Hepatocyte (in vitro differentiated cells): Measurements from ENCODE around the gene DDN. TPM values are rescaled to one million over a fixed set of nuclear protein-coding genes. Genes with fewer than 3 reads are reported as not detected.

ENCODE experiments used
- DNase-seq: peaks from one replicate; pipeline ENCODE4 v3.0.0-alpha.2; 2016; ENCODE audit warnings: low spot score
- H2AFZ ChIP-seq: fragments of 200-600 bp; sonication (generic); 2 replicates; pipeline ENCODE4 v1.6.0; 2016; ENCODE audit warnings: antibody characterized with exemption, mild to moderate bottlenecking
- H3K27ac ChIP-seq: fragments of 200-600 bp; sonication (generic); 2 replicates; pipeline ENCODE4 v1.5.1; 2016; ENCODE audit warnings: mild to moderate bottlenecking
- H3K27me3 ChIP-seq: fragments of 200-600 bp; sonication (generic); 2 replicates; pipeline ENCODE4 v1.6.1; 2016
- H3K36me3 ChIP-seq: fragments of 200-600 bp; sonication (generic); replicated peaks from 2 replicates; pipeline ENCODE4 v1.5.1; 2016; ENCODE audit warnings: low read depth; ENCODE audit not compliant: insufficient read depth
- H3K4me1 ChIP-seq: fragments of 200-600 bp; sonication (generic); 2 replicates; pipeline ENCODE4 v1.5.1; 2016; ENCODE audit warnings: mild to moderate bottlenecking, moderate library complexity; ENCODE audit not compliant: insufficient read depth
- H3K4me2 ChIP-seq: fragments of 200-600 bp; sonication (generic); 2 replicates; pipeline ENCODE4 v1.6.0; 2016
- H3K4me3 ChIP-seq: fragments of 200-600 bp; sonication (generic); 2 replicates; pipeline ENCODE4 v1.5.1; 2016; ENCODE audit warnings: mild to moderate bottlenecking
- H3K79me2 ChIP-seq: fragments of 200-600 bp; sonication (generic); 2 replicates; pipeline ENCODE4 v1.6.0; 2017; ENCODE audit warnings: mild to moderate bottlenecking
- H3K9me2 ChIP-seq: fragments of 200-600 bp; sonication (generic); replicated peaks from 2 replicates; pipeline ENCODE4 v1.6.0; 2017; ENCODE audit warnings: mild to moderate bottlenecking; ENCODE audit not compliant: insufficient read depth
- H3K9me3 ChIP-seq: fragments of 200-600 bp; sonication (generic); 2 replicates; pipeline ENCODE4 v1.5.1; 2016; ENCODE audit warnings: low read depth, mild to moderate bottlenecking
- H4K20me1 ChIP-seq: fragments of 200-600 bp; sonication (generic); 2 replicates; pipeline ENCODE4 v1.6.0; 2016; ENCODE audit warnings: mild to moderate bottlenecking; ENCODE audit not compliant: insufficient read depth, poor library complexity, severe bottlenecking
- CTCF ChIP-seq: fragments of 200-600 bp; sonication (generic); IDR thresholded peaks from 2 replicates; pipeline ENCODE4 v1.5.1; 2016; ENCODE audit warnings: antibody characterized with exemption, mild to moderate bottlenecking; ENCODE audit not compliant: poor library complexity
- EZH2 ChIP-seq: fragments of 200-600 bp; sonication (generic); IDR thresholded peaks from 2 replicates; pipeline ENCODE4 v1.6.1; 2016; ENCODE audit warnings: antibody characterized with exemption, mild to moderate bottlenecking, borderline replicate concordance
- EZH2phosphoT487 ChIP-seq: fragments of 200-600 bp; sonication (generic); IDR thresholded peaks from one replicate; pipeline ENCODE4 v1.6.1; 2018; ENCODE audit warnings: antibody characterized with exemption, mild to moderate bottlenecking, low read depth, moderate library complexity; ENCODE audit not compliant: unreplicated experiment, severe bottlenecking
- WGBS: methylation state at CpG from one replicate; pipeline ENCODE4 v1.1.6; 2016; ENCODE audit warnings: low lambda C conversion rate; ENCODE audit errors: missing lambda C conversion rate; 5-methylcytosine and 5-hydroxymethylcytosine counted together
- polyA plus RNA-seq: library from polyadenylated mRNA; unstranded; fragments of >200 nt; fragmentation: Nextera tagmentation; extraction: Ambion mirVana; gene quantifications from 2 replicates; pipeline ENCODE4 v1.2.1, GENCODE V29; 2016
- total RNA-seq: library from RNA; depleted of rRNA; stranded (reverse); fragments of >200 nt; gene quantifications from 2 replicates; pipeline ENCODE4 v1.2.3, GENCODE V29; 2014

DDN gene
- total and polyA plus RNA-seq, 2 experiments from 2014 or later, result 0.10 TPM; not detected in 1

DNA sequence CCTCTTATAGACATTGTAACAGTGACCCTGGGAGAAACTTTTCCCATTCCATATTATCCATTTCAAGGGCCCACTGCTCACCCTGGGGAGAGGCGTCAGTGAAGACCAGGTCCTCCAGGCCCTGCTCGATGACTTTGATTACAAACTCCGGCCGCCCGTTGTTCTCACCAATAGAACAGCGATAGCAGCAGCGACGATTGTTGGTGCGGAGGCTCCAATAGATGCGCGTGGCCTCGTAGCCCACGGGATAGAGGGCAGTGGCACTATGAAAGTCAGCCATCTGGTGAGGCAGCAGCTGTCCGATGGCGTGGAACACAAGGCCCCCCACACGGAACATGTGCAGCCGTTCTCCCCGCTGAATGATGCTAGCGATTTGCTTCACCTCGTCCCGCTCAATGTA lies 26.9 kb upstream of the DDN start:
- DNase-seq, result no peak
- Histone ChIP-seq H3K27ac (no peak overlapping the region), H3K4me2 (no peak overlapping the region), H3K4me1 (no peaks in the 10 kb centered on the region), H3K36me3 (no peaks in the 10 kb centered on the region), H3K27me3 (no peaks in the 10 kb centered on the region), H2AFZ (no peak overlapping the region), H3K9me2 (no peaks in the 10 kb centered on the region), H4K20me1 (no peaks in the 10 kb centered on the region), H3K9me3 (no peaks in the 10 kb centered on the region), H3K4me3 (no peak overlapping the region), H3K79me2 (no peaks in the 10 kb centered on the region)
- 97% methylated on average over 20 of the region's 21 CpGs for WGBS
- no peak for TF ChIP-seq EZH2
- TF ChIP-seq EZH2phosphoT487, result no peak

GRCh38 chr12:49025463-49025862 lies 26.3 kb upstream of the DDN start:
- no peak for DNase-seq

DNA sequence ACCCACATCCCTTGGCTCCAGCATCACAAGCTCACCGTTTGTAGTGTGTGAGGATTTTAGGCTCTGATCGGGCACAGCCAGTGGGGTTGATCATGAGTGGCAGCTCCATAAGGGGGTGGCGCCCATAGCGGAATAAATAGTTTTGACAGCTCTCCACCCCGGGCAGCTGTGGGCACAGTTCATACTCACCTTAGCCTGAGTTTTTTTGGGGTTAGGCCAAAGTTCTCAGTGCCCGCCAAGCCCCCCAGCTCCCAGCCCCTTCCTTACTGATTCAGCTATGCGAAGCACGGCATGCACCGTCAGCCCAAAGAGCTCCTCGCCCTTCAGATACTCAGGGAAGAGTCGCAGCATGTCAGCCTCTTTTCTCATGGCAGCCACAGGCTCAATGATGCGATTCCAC lies 25.4 kb upstream of the DDN start:
- peaks cover 3% of the 10 kb centered on the region for H3K4me1 ChIP-seq
- no peaks in the 10 kb centered on the region for H4K20me1 ChIP-seq
- no peaks in the 10 kb centered on the region for H3K9me3 ChIP-seq
- 92% methylated on average over 12 of the region's 12 CpGs for WGBS
- no peaks in the 10 kb centered on the region for H3K9me2 ChIP-seq
- no peak overlapping the region for H3K27ac ChIP-seq
- no peak overlapping the region for H3K4me3 ChIP-seq
- H2AFZ ChIP-seq, result no peak overlapping the region
- TF ChIP-seq EZH2phosphoT487, result no peak
- H3K27me3 ChIP-seq, result no peaks in the 10 kb centered on the region
- H3K36me3 ChIP-seq, result no peaks in the 10 kb centered on the region
- DNase-seq, result no peak
- H3K79me2 ChIP-seq, result no peaks in the 10 kb centered on the region
- no peak overlapping the region for H3K4me2 ChIP-seq

More at GRCh38 chr12:49025463-49025862, 26.3 kb upstream of the DDN start:
- 97% methylated on average over 4 of the region's 4 CpGs for WGBS
- H3K27me3 ChIP-seq, result no peaks in the 10 kb centered on the region
- TF ChIP-seq EZH2phosphoT487, result no peak
- no peak for TF ChIP-seq EZH2
- TF ChIP-seq CTCF, result no peak
- H3K9me3 ChIP-seq, result no peaks in the 10 kb centered on the region
- no peak overlapping the region for H3K27ac ChIP-seq
- no peaks in the 10 kb centered on the region for H3K9me2 ChIP-seq
- H3K36me3 ChIP-seq, result no peaks in the 10 kb centered on the region
- H3K4me1 ChIP-seq, result no peaks in the 10 kb centered on the region
- no peak overlapping the region for H3K4me3 ChIP-seq
- no peaks in the 10 kb centered on the region for H4K20me1 ChIP-seq
- H3K4me2 ChIP-seq, result no peak overlapping the region
- no peak overlapping the region for H2AFZ ChIP-seq
- H3K79me2 ChIP-seq, result no peaks in the 10 kb centered on the region

GRCh38 chr12:49023812-49024211 lies 24.6 kb upstream of the DDN start:
- Histone ChIP-seq H3K9me2 (no peaks in the 10 kb centered on the region), H3K27ac (no peak overlapping the region), H2AFZ (no peak overlapping the region), H3K4me1 (peaks cover 7% of the 10 kb centered on the region), H3K79me2 (no peaks in the 10 kb centered on the region), H3K4me2 (no peak overlapping the region), H3K9me3 (no peaks in the 10 kb centered on the region), H3K27me3 (no peaks in the 10 kb centered on the region), H4K20me1 (no peaks in the 10 kb centered on the region), H3K4me3 (no peak overlapping the region), H3K36me3 (no peaks in the 10 kb centered on the region)
- WGBS, result 92% methylated on average over 2 of the region's 2 CpGs
- DNase-seq, result no peak
- no peak for TF ChIP-seq EZH2phosphoT487
- TF ChIP-seq EZH2, result no peak
- no peak for TF ChIP-seq CTCF
